ENCODE results near the gene LYSMD4. TPM values are rescaled to one million over a fixed set of nuclear protein-coding genes. Genes with fewer than 3 reads are reported as not detected.
A peak's percentile ranks its signal among the peaks of the same experiment; 100 is the strongest.

Gene LYSMD4
- total RNA-seq, 1 donor from 2014 or later = 4.3 TPM

GRCh38 chr15:99707473-99708270 is 25.6 kb downstream of the LYSMD4 start:
- no peak for DNase-seq (ENCODE audit: low read depth)
- H3K4me3 ChIP-seq (ENCODE audit: low read depth, low read length) = no peak overlapping the region
- TF ChIP-seq CTCF (conservative IDR thresholded peaks at IDR 0.05; ENCODE audit: low read depth, low read length) = no peak

DNA sequence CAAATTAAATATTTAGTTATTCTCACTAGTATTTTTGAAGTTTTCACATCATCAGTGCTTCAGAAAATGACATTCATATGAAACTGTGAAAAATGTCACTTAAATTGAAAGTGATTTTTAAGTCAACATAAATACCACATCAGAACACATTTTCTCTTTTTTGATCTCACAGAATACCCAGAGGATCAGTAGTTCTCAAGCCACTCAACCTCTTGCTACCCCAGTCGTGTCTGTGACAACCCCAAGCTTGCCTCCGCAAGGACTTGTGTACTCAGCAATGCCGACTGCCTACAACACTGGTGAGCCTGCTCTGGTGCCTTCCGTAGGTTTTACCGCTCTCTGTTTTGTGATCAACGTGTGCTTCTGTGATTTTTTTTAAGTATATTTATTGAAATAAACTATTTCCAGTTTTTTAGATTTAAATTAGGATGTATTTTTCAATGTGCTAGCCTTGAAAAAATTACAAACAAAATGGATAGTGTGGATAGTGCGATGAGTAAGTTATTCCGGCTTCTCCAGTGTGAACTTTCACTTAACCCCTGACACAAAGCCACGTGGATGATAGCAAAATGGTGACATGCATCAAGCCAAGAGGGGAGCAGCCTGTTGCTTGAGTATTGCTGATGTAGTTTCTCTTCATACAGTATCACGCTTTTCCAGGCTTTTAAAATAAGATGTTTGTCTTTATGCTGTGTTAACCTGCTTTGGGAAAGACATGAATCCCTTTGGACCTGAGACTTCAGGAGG is 26.5 kb downstream of the LYSMD4 start:
- no peak for DNase-seq (ENCODE audit: low read depth)
- TF ChIP-seq CTCF (conservative IDR thresholded peaks at IDR 0.05; ENCODE audit: low read depth, low read length) = no peak
- H3K4me3 ChIP-seq (ENCODE audit: low read depth, low read length) = no peak overlapping the region

DNA sequence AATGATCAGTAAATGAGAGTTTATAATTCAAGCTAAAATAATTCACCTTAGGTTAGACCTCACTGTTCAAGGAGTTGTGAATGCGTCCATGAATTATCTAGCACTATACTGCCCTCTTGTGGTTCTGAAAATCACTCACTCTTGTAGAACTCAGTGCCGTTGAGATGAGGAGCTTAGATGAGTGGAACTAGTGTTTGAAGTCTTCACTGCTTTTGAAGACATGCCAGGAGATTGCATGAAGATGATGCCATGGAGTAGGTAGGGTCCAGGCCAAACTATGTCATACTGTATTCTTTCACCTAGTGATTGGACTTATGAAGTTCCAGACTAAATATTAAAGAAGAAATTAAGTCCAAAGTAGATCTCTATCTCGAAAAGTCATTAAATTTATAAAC is 28.8 kb downstream of the LYSMD4 start:
- DNase-seq (ENCODE audit: low read depth) = peak; percentile 82

GRCh38 chr15:99703603-99704443 is 29.4 kb downstream of the LYSMD4 start:
- peak; percentile 63 for TF ChIP-seq CTCF (conservative IDR thresholded peaks at IDR 0.05; ENCODE audit: low read depth, low read length)
- no peak overlapping the region for H3K4me3 ChIP-seq (ENCODE audit: low read depth, low read length)
- peak; percentile 87 for DNase-seq (ENCODE audit: low read depth)

More for the DNA sequence above, 28.8 kb downstream of the LYSMD4 start:
- TF ChIP-seq CTCF (conservative IDR thresholded peaks at IDR 0.05; ENCODE audit: low read depth, low read length) = peak; percentile 80
- no peak overlapping the region for H3K4me3 ChIP-seq (ENCODE audit: low read depth, low read length)

DNA sequence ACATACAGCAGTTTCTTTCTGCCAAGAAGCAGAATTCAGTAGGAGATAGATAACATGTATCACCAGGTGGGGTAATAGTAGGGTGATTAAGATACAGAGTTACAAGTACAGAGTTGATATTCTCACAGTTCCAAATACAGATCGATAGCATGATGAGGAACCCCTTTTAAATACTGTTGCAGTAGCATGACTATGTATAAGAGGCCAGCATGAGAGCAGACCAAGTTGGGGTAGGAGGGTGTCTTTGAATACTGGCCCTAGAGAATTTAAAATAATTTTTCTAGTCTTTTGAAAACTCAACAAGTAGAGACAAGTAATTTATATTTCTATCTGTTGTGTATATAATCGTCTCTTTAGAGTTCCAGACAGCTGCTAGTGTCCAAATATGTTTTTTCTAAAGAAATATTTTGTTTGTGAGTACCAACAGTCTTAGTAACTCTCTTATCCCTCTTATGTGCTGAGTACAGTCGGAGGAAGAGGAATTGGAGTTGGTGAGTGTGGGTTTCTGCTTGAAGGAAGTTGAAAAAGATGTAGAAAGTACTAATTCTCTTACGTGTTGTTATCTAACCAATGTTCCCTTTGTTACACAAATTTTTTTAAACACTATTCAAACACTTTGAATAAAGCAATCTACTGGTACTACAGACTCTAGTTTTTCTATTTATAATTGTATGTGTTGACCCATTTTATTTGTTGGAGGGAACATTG is 30.2 kb downstream of the LYSMD4 start:
- TF ChIP-seq CTCF (conservative IDR thresholded peaks at IDR 0.05; ENCODE audit: low read depth, low read length) = no peak
- no peak for DNase-seq (ENCODE audit: low read depth)
- no peak overlapping the region for H3K4me3 ChIP-seq (ENCODE audit: low read depth, low read length)

DNA sequence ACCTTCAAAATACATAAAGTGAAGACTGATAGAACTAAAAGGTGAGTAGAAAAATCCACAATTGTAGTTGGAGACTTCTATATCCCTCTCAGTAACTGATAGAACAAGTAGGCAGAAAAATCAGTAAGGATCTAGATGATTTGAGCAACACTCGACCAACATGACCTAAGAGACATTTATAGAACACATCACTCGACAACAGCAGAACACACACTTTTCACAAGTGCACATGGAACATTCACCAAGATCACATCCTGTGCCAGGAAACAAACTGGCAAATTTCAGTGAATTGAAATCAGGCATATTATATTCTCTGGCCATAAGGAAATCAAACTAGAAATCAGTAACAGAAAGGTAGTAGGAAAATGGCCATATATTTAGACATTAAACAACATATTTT is 37.1 kb downstream of the LYSMD4 start:
- DNase-seq (ENCODE audit: low read depth) = no peak
- no peak overlapping the region for H3K4me3 ChIP-seq (ENCODE audit: low read depth, low read length)
- TF ChIP-seq CTCF (conservative IDR thresholded peaks at IDR 0.05; ENCODE audit: low read depth, low read length) = no peak

All from epithelial cell of proximal tubule (primary cell).